Measurements from ENCODE around the gene PAX6.

DNA sequence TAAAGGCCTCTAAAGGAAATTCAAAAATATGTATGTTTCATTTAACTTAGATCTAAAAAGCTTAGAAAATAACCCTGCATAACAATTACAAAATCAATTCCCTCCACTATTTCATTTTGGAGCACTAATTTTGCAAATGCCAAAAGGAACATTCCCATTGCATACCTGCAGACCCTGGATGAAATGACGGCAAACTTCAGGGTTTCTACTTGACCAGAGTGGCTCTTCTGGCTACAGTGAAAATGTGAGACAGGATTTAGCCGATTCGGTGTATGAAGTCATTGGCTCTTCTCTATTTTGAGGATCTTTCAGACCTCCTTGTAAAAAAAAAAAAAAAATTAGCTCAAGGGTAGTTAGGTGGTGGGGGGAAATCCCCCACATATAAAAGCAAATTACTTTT is 44.1 kb downstream of the PAX6 start:
- TF ChIP-seq, protein P1, sequence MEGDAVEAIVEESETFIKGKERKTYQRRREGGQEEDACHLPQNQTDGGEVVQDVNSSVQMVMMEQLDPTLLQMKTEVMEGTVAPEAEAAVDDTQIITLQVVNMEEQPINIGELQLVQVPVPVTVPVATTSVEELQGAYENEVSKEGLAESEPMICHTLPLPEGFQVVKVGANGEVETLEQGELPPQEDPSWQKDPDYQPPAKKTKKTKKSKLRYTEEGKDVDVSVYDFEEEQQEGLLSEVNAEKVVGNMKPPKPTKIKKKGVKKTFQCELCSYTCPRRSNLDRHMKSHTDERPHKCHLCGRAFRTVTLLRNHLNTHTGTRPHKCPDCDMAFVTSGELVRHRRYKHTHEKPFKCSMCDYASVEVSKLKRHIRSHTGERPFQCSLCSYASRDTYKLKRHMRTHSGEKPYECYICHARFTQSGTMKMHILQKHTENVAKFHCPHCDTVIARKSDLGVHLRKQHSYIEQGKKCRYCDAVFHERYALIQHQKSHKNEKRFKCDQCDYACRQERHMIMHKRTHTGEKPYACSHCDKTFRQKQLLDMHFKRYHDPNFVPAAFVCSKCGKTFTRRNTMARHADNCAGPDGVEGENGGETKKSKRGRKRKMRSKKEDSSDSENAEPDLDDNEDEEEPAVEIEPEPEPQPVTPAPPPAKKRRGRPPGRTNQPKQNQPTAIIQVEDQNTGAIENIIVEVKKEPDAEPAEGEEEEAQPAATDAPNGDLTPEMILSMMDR (conservative IDR thresholded peaks at IDR 0.05; ENCODE audit: low read length): no peak
- no peak for TF ChIP-seq EZH2phosphoT487 (IDR thresholded peaks at IDR 0.05; ENCODE audit: borderline replicate concordance, low read depth, low read length)

All from OCI-LY7 (cell line).